CD4-positive, alpha-beta T cell treated with Interleukin-21 for 1 hour (primary cell): ENCODE data around the gene DUSP8.
A peak's percentile ranks its signal among the peaks of the same experiment; 100 is the strongest.
"Not testable (repeated sequence)": the region's sequence is repeated elsewhere in the genome, so short reads cannot be mapped to it uniquely, and the experiment has no call there.

Experiments
- DNase-seq: peaks from one replicate; pipeline ENCODE4 v3.0.0-alpha.2; 2020

The DUSP8 gene

GRCh38 chr11:1572197-1573076 is at the start of gene DUSP8:
DUSP8 (minus strand) TSS chr11:1572271; CDS start chr11:1565826, 6,445 bp downstream.
- peak; percentile 96 for DNase-seq

GRCh38 chr11:1619449-1619848 is 47.4 kb upstream of the DUSP8 start:
- peak; percentile 56 for DNase-seq

GRCh38 chr11:1618231-1618630 is 46.2 kb upstream of the DUSP8 start:
- DNase-seq, result no peak

- DNase-seq, result no peak
These were observed 36.3 kb upstream of the DUSP8 start, which contains the start of gene KRTAP5-3 for GRCh38 chr11:1608363-1608762. KRTAP5-3 (minus strand) TSS chr11:1608463; CDS start chr11:1608385, 78 bp downstream.

- not testable (repeated sequence) for DNase-seq
These were observed 35.8 kb upstream of the DUSP8 start for GRCh38 chr11:1607901-1608300.

- DNase-seq, result not testable (repeated sequence)
These were observed 35.2 kb upstream of the DUSP8 start for GRCh38 chr11:1607156-1607845.

GRCh38 chr11:1605923-1606322 is 33.9 kb upstream of the DUSP8 start:
- peak; percentile 44 for DNase-seq

GRCh38 chr11:1604711-1605110 is 32.6 kb upstream of the DUSP8 start:
- DNase-seq, result no peak

GRCh38 chr11:1604181-1604580 is 32.1 kb upstream of the DUSP8 start:
- no peak for DNase-seq

GRCh38 chr11:1603629-1604028 is 31.6 kb upstream of the DUSP8 start:
- DNase-seq, result no peak

GRCh38 chr11:1601663-1602062 is 29.6 kb upstream of the DUSP8 start:
- DNase-seq, result not testable (repeated sequence)

GRCh38 chr11:1600626-1601025 is 28.6 kb upstream of the DUSP8 start:
- no peak for DNase-seq

- peak; percentile 38 for DNase-seq
These were observed 26.7 kb upstream of the DUSP8 start for GRCh38 chr11:1598816-1599215.

- not testable (repeated sequence) for DNase-seq
These were observed 26.3 kb upstream of the DUSP8 start for GRCh38 chr11:1598406-1598805.

GRCh38 chr11:1597994-1598380 is 25.9 kb upstream of the DUSP8 start, which contains the start of gene KRTAP5-2:
KRTAP5-2 (minus strand) TSS chr11:1598294; CDS start chr11:1598250, 44 bp downstream.
- DNase-seq, result no peak

GRCh38 chr11:1597331-1597993 is 25.4 kb upstream of the DUSP8 start:
- no peak for DNase-seq

- not testable (repeated sequence) for DNase-seq
These were observed 24.6 kb upstream of the DUSP8 start for GRCh38 chr11:1596576-1597121.

GRCh38 chr11:1595994-1596575 is 24.0 kb upstream of the DUSP8 start:
- not testable (repeated sequence) for DNase-seq

- DNase-seq, result no peak
These were observed 20.6 kb upstream of the DUSP8 start for GRCh38 chr11:1592628-1593027.

GRCh38 chr11:1589996-1590395 is 17.9 kb upstream of the DUSP8 start:
- no peak for DNase-seq

GRCh38 chr11:1589191-1589963 is 17.3 kb upstream of the DUSP8 start:
- peak; percentile 59 for DNase-seq

GRCh38 chr11:1586699-1587098 is 14.6 kb upstream of the DUSP8 start:
- no peak for DNase-seq
